ENCODE results near the gene LRRC15.
A peak's percentile ranks its signal among the peaks of the same experiment; 100 is the strongest.

Gene LRRC15

GRCh38 chr3:194330160-194330559, 39.4 kb downstream of the LRRC15 start:
- no peak for DNase-seq

- no peak for DNase-seq
Measured at GRCh38 chr3:194329583-194329965, 40.0 kb downstream of the LRRC15 start.

GRCh38 chr3:194328942-194329582, 40.5 kb downstream of the LRRC15 start:
- no peak for DNase-seq

- no peak for DNase-seq
Measured at GRCh38 chr3:194328053-194328657, 41.4 kb downstream of the LRRC15 start.

GRCh38 chr3:194327218-194328052, 42.1 kb downstream of the LRRC15 start:
- DNase-seq: no peak

DNA sequence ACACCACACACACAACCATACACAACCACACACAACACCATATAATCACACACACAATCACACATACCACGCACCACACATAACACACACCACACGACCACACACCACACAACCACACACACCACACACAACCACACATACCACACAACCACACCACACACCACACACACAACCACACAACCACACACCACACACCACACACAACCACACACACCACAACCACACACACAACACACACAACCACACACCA, 42.6 kb downstream of the LRRC15 start:
- DNase-seq: no peak

DNA sequence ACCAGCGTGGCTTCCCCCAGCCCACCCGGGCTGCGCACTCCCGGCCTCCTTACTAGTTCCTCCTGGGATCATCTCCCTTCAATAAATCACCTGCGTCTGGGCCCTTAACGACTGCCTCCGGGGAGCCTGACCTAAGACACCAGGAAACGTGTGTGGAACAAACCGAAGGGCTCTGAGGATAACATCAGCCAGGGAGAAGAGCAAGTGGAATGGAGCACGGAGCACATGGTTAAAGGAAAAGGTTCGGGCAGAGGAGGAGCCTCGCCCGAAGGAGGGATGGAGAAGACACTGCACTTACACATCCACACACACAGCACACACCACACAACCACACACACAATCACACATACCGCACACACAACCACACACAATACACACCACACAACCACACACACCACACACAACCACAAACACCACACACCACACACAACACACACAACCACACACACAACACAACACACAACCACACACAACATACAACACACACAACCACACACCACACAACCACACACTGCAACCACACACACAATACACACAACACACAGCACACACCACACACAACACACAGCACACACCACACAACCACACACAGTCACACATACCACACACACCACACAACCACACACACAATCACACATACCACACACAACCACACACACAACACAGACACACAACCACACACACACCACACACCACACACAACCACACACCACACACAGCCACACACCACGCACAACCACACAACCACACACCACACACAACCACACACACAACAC, 43.2 kb downstream of the LRRC15 start:
- no peak for DNase-seq

DNA sequence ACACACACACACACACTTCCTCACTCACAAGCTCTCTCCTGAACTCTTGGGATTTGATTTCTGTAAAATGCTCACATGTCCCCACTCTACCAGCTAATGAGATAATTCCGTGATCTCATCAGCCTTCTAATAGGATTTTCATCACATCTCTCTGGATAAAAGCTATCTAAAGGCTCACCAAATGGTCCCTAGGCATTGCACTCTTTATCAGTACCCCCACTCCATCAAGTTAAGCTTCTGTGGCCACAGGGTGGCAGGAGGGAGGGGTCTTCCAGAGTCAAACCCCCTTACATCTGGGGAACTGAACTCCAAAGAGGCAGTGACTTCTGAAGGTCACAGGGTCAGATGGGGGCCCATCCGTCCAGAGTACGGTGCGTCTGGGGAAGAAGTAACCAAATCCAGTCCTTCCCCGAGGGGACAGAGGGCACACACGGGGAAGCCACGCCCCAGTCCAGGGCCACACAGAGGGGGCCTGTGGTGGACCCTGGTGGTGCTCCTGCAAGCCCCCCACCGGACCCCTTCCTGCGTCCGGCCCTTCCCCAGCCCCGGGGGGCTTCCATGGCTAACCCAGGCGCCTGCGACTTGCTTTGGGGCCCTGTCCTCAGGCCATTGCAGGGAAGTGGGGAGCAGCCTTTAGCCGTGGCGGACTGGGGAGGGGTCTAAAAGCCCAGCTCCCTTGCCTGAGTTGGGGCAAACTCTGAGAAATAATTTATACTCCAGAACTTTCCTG, 44.0 kb downstream of the LRRC15 start:
- no peak for DNase-seq

GRCh38 chr3:194324823-194325327, 44.7 kb downstream of the LRRC15 start:
- DNase-seq: no peak

- DNase-seq: no peak
Measured at GRCh38 chr3:194323785-194324735, 45.5 kb downstream of the LRRC15 start.

- no peak for DNase-seq
Measured at GRCh38 chr3:194322678-194323211, 46.8 kb downstream of the LRRC15 start.

DNA sequence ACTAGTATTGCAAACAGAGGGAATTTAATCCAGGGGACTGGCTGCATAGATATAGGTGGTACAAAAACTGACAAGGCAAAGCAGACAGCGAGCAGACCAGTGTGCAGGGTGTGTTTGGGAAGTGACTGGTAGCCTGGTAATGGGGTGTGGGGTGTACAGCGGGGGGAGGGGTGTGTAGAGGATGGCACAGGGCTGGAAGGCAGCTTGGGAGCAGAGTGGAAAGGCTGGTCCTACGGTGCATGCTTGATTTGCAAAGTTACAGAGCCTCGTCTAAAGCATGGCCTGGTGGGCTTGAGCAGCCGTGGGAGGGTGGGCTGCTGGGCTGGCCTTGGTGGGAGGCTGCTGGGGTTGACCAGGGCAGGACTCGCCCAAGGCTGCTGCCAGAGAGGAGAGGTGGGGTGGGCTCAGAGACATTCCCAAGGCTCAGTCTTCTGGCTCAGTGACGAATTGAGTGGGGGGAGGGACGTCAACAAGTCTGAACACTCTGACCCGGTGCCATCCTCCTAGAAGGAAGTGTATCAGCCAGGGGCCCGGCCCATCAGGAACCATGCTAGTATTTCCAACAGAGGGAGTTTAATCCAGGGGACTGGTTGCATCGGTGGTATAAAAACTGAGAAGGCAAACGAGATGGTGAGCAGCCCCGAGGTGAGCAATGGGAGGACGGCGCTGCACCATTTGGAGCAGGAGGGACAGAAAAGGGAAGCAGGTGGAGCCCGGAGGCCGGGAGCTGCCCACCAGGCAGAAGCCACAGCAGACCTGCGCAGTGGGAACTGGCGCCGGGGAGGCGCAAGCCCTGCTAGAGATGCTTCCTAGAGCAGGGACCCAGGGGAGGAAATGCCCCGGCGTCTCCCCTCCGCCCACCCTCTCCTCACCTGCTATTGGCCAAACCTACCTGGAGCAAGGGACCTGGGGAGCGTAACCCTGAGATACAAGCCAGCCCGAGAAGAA, 47.6 kb downstream of the LRRC15 start:
- DNase-seq: no peak

GRCh38 chr3:194320744-194321243, 48.7 kb downstream of the LRRC15 start:
- DNase-seq: no peak

DNA sequence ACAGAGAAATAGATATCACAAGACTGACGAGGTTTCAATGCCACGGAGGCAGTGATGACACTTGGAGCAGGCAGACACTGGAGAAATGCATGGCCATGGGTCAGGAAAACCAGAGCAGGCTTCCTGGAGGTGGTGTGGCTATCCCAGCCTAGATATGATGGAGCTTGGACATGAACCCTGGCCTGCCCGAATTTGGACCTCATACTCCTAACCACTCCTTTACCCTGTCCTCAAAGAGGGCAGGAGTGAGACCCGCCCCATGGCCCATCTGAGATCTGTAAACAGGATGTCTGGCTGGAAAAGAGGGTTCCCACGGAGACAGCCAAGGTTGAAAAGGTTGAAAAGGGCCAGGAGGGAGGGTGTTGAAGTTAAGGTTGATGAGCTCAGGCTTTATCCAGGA, 49.4 kb downstream of the LRRC15 start:
- DNase-seq: no peak

DNA sequence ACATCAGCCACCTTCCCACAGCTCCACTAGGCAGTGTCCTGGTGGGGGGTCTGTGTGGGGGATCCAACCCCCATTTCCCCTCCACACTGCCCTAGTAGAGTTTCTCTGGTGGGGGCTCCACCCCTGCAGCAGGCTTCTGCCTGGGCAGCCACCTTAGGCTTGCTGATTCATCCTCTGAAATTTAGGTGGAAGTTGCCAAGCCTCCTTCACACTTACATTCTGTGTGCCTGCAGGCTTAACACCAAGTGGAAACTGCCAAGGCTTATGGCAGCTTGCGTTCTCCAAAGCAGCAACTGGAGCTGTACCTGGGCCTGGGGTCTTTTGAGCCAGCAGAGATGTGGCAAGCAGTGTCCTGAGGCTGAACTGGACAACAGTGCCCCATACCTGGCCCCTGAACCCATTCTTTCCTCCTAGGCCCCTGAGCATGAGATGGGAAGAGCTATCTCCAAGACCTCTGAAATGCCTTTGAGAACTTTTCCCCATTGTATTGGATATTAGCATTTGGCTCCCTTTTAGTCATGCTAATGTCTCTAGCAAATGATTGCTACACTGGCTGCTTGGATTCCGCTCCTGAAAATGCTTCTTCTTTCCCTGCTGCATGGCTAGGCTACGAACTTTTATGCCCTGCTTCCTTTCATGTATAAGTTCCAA, 50.9 kb downstream of the LRRC15 start:
- DNase-seq: no peak

- no peak for DNase-seq
Measured at GRCh38 chr3:194316918-194317317, 52.6 kb downstream of the LRRC15 start.

GRCh38 chr3:194315965-194316361, 53.6 kb downstream of the LRRC15 start:
- no peak for DNase-seq

GRCh38 chr3:194315088-194315964, 54.2 kb downstream of the LRRC15 start:
- DNase-seq: peak; percentile 94

Measured in right forelimb (tissue), 1 donor.